H1 (cell line): ENCODE results near the gene KCNQ1OT1. TPM values are rescaled to one million over a fixed set of nuclear protein-coding genes. Genes with fewer than 3 reads are reported as not detected.

ENCODE experiments used
- CTCF ChIA-PET: fragments of 300-600 bp; sonication (Branson Sonifier 250); formaldehyde crosslinking; loops from one replicate; lab custom pipeline; 2021; ENCODE audit not compliant: partially characterized antibody; lab: Charles Lee
- POLR2A ChIA-PET: fragments of 300-600 bp; sonication (Branson Sonifier 250); formaldehyde crosslinking; loops from one replicate; lab custom pipeline; 2021; ENCODE audit warnings: inconsistent platforms; ENCODE audit not compliant: partially characterized antibody; lab: Charles Lee
- DNase-seq, 2 experiments: peaks; one replicate each; pipeline versions ENCODE4 v3.0.0 to v3.0.0-alpha.2; 2010 to 2022; ENCODE audit warnings: low spot score in 2 of 2, low read depth in 1 of 2, mixed read lengths in 1 of 2
- FAIRE-seq: peaks from 2 replicates; lab custom pipeline; 2011; peaks lifted over from hg19 to GRCh38; lab: Jason Lieb, UNC
- H2AFZ ChIP-seq: 2 replicates; pipeline ENCODE4 v1.8.1; 2012; ENCODE audit warnings: low read length, inconsistent platforms
- H2AK5ac ChIP-seq: 2 replicates; pipeline ENCODE4 v1.6.1; 2013; ENCODE audit warnings: low read depth, low read length
- H2BK120ac ChIP-seq: replicated peaks from 2 replicates; pipeline ENCODE3; 2013; ENCODE audit warnings: low read depth, low read length, inconsistent platforms
- H2BK12ac ChIP-seq: 2 replicates; pipeline ENCODE4 v1.6.1; 2013; ENCODE audit warnings: low read depth, low read length
- H2BK15ac ChIP-seq: 2 replicates; pipeline ENCODE4 v1.6.1; 2013; ENCODE audit warnings: low read length
- H2BK20ac ChIP-seq: 2 replicates; pipeline ENCODE4 v1.6.1; 2013; ENCODE audit warnings: low read length
- H2BK5ac ChIP-seq: 2 replicates; pipeline ENCODE4 v1.6.1; 2013; ENCODE audit warnings: low read depth, low read length
- H3K14ac ChIP-seq: 2 replicates; pipeline ENCODE4 v1.6.1; 2013; ENCODE audit warnings: inconsistent platforms; ENCODE audit not compliant: insufficient read length
- H3K18ac ChIP-seq: 2 replicates; pipeline ENCODE4 v1.6.1; 2013; ENCODE audit warnings: low read length; ENCODE audit errors: extremely low read depth
- H3K23ac ChIP-seq: 2 replicates; pipeline ENCODE4 v1.6.1; 2013; ENCODE audit warnings: inconsistent platforms; ENCODE audit not compliant: insufficient read length
- H3K23me2 ChIP-seq: 2 replicates; pipeline ENCODE4 v1.6.1; 2013; ENCODE audit warnings: low read depth, low read length
- H3K27ac ChIP-seq: 2 replicates; pipeline ENCODE4 v1.6.1; 2011; ENCODE audit warnings: low read depth, low read length, inconsistent platforms
- H3K27me3 ChIP-seq, 4 experiments: replicated peaks in 1 of 4; 1 replicate in 1 of 4; 2 replicates in 3 of 4; pipeline versions ENCODE4 v1.6.1 to v1.8.1; 2011 to 2013; ENCODE audit warnings: low read length in 3 of 4, mild to moderate bottlenecking in 3 of 4, inconsistent platforms in 2 of 4, mixed read lengths in 2 of 4, moderate library complexity in 1 of 4; ENCODE audit not compliant: control insufficient read depth in 3 of 4, insufficient read depth in 3 of 4; ENCODE audit errors: extremely low read depth in 1 of 4
- H3K36me3 ChIP-seq, 4 experiments: 2 replicates each; pipeline versions ENCODE4 v1.6.1 to v1.8.1; 2011 to 2013; ENCODE audit warnings: mild to moderate bottlenecking in 4 of 4, low read length in 3 of 4, moderate library complexity in 2 of 4, control low read depth in 1 of 4, inconsistent platforms in 1 of 4; ENCODE audit not compliant: insufficient read depth in 4 of 4, control insufficient read depth in 2 of 4
- H3K4ac ChIP-seq: replicated peaks from 2 replicates; pipeline ENCODE3; 2013; ENCODE audit warnings: low read length, low read depth, mixed read lengths, inconsistent platforms; ENCODE audit not compliant: insufficient read length
- H3K4me1 ChIP-seq, 4 experiments: replicated peaks in 1 of 4; 1 replicate in 1 of 4; 2 replicates in 3 of 4; pipeline versions ENCODE4 v1.6.1 to v1.8.1; 2011 to 2013; ENCODE audit warnings: low read length in 3 of 4, inconsistent platforms in 2 of 4, mixed read lengths in 1 of 4; ENCODE audit not compliant: insufficient read depth in 4 of 4, control insufficient read depth in 3 of 4
- H3K4me2 ChIP-seq, 2 experiments: 2 replicates each; pipeline versions ENCODE4 v1.6.1 to v1.8.1; 2011 to 2013; ENCODE audit warnings: low read depth in 2 of 2, low read length in 2 of 2, control low read depth in 1 of 2, inconsistent platforms in 1 of 2, mild to moderate bottlenecking in 1 of 2; ENCODE audit not compliant: insufficient read depth in 1 of 2
- H3K4me3 ChIP-seq, 4 experiments: fragments of 200-600, 300-600 bp in 1 of 4; sonication (generic), shearing (Covaris generic), sonication (Bioruptor Twin) in 1 of 4; 2 replicates each; pipeline versions ENCODE4 v1.5.1 to v1.8.1; 2011 to 2016; ENCODE audit warnings: low read length in 4 of 4, low read depth in 3 of 4, control low read depth in 2 of 4, inconsistent platforms in 2 of 4, mild to moderate bottlenecking in 2 of 4, mixed read lengths in 1 of 4, moderate library complexity in 1 of 4; ENCODE audit not compliant: insufficient read depth in 2 of 4; ENCODE audit errors: extremely low read depth in 1 of 4
- H3K56ac ChIP-seq: replicated peaks from 2 replicates; pipeline ENCODE3; 2013; ENCODE audit warnings: low read depth, mild to moderate bottlenecking, mixed read lengths, low read length, inconsistent platforms; ENCODE audit not compliant: insufficient read length
- H3K79me1 ChIP-seq: 2 replicates; pipeline ENCODE4 v1.6.1; 2013; ENCODE audit warnings: low read depth, low read length, control low read depth
- H3K79me2 ChIP-seq, 2 experiments: 2 replicates each; pipeline versions ENCODE4 v1.6.1 to v1.8.1; 2012 to 2013; ENCODE audit warnings: low read length in 2 of 2, mild to moderate bottlenecking in 2 of 2, inconsistent platforms in 1 of 2; ENCODE audit not compliant: insufficient read depth in 2 of 2, control insufficient read depth in 1 of 2
- H3K9ac ChIP-seq, 4 experiments: replicated peaks in 1 of 4; 1 replicate in 1 of 4; 2 replicates in 3 of 4; pipeline versions ENCODE4 v1.6.1 to v1.8.1; 2011 to 2013; ENCODE audit warnings: low read depth in 3 of 4, low read length in 3 of 4, control low read depth in 2 of 4, mild to moderate bottlenecking in 2 of 4, moderate library complexity in 2 of 4, inconsistent platforms in 1 of 4; ENCODE audit errors: extremely low read depth in 1 of 4
- H3K9me3 ChIP-seq, 2 experiments: 2 replicates each; pipeline versions ENCODE4 v1.6.1 to v1.8.1; 2012 to 2013; ENCODE audit warnings: mild to moderate bottlenecking in 2 of 2, moderate library complexity in 2 of 2, control low read depth in 1 of 2, inconsistent platforms in 1 of 2, low read depth in 1 of 2, low read length in 1 of 2, mixed read lengths in 1 of 2; ENCODE audit not compliant: insufficient read depth in 2 of 2
- H4K20me1 ChIP-seq, 2 experiments: replicated peaks in 1 of 2; 2 replicates each; pipeline versions ENCODE3 to v1.8.1; 2011 to 2013; ENCODE audit warnings: inconsistent platforms in 2 of 2, low read length in 2 of 2, mild to moderate bottlenecking in 1 of 2; ENCODE audit not compliant: insufficient read depth in 2 of 2, control insufficient read depth in 1 of 2
- H4K5ac ChIP-seq: 2 replicates; pipeline ENCODE4 v1.6.1; 2013; ENCODE audit warnings: low read length, low read depth, mixed read lengths, inconsistent platforms; ENCODE audit not compliant: insufficient read length
- H4K8ac ChIP-seq: 2 replicates; pipeline ENCODE4 v1.8.0; 2013; ENCODE audit warnings: mild to moderate bottlenecking, moderate library complexity, low read length, inconsistent platforms; ENCODE audit not compliant: insufficient read depth; ENCODE audit errors: extremely low read depth
- H4K91ac ChIP-seq: replicated peaks from 2 replicates; pipeline ENCODE3; 2013; ENCODE audit warnings: low read length, mixed read lengths, inconsistent platforms; ENCODE audit not compliant: insufficient read length
- ATF2 ChIP-seq: IDR thresholded peaks from 2 replicates; pipeline ENCODE4 v1.6.1; 2012; ENCODE audit warnings: low read length, inconsistent platforms
- CBX8 ChIP-seq: fragments of 300-800, 300-1000 bp; sonication (generic); IDR thresholded peaks from 2 replicates; pipeline ENCODE4 v1.7.1; 2016; ENCODE audit warnings: low read depth, low read length, borderline replicate concordance
- GABPA ChIP-seq: IDR thresholded peaks from 2 replicates; pipeline ENCODE4 v1.6.1; 2011; ENCODE audit warnings: mild to moderate bottlenecking, low read length, moderate library complexity, borderline replicate concordance; ENCODE audit not compliant: insufficient read depth
- KDM1A ChIP-seq: fragments of 200-600, 300-600 bp; sonication (generic); IDR thresholded peaks from 2 replicates; pipeline ENCODE4 v1.7.1; 2016; ENCODE audit warnings: mild to moderate bottlenecking, low read length, borderline replicate concordance
- RXRA ChIP-seq: IDR thresholded peaks from 2 replicates; pipeline ENCODE4 v1.6.1; 2011; ENCODE audit warnings: low read depth, mild to moderate bottlenecking, low read length, moderate library complexity; ENCODE audit not compliant: insufficient read depth
- SRF ChIP-seq: IDR thresholded peaks from 2 replicates; pipeline ENCODE4 v1.6.1; 2011; ENCODE audit warnings: mild to moderate bottlenecking, low read depth, low read length, moderate library complexity
- SUZ12 ChIP-seq: fragments of 200-600 bp; sonication (generic); IDR thresholded peaks from 2 replicates; pipeline ENCODE4 v1.6.1; 2012; ENCODE audit warnings: mild to moderate bottlenecking, inconsistent platforms, low read length, moderate library complexity, mixed read lengths
- TEAD4 ChIP-seq: IDR thresholded peaks from 2 replicates; pipeline ENCODE4 v1.6.1; 2012; ENCODE audit warnings: low read depth, low read length, inconsistent platforms, mixed read lengths
- WGBS, 2 experiments: shearing (Covaris generic) in 1 of 2; methylation state at CpG; one replicate each; pipeline versions ENCODE4 v1.1.6 to v1.1.7; 2013 to 2015; ENCODE audit warnings: low lambda C conversion rate in 2 of 2, mixed read lengths in 2 of 2, inconsistent platforms in 1 of 2, low coverage in 1 of 2, missing lambda C conversion rate in 1 of 2; ENCODE audit not compliant: insufficient replicate concordance in 2 of 2, insufficient coverage in 1 of 2, insufficient read length in 1 of 2; ENCODE audit errors: extremely low coverage in 1 of 2, missing lambda C conversion rate in 1 of 2; 5-methylcytosine and 5-hydroxymethylcytosine counted together
- polyA plus RNA-seq, 7 experiments: library from polyadenylated mRNA; depleted of rRNA in 3 of 7; stranded (reverse) in 5 of 7; unstranded in 2 of 7; fragments of >200 nt in 5 of 7; fragments of 200-250 nt in 2 of 7; gene quantifications; 1 replicate in 5 of 7; 2 replicates in 1 of 7; 4 replicates in 1 of 7; pipeline versions ENCODE4 v1.2.1 to v1.2.3, GENCODE V29; 2011 to 2013; ENCODE audit warnings: missing spikeins in 2 of 7, mixed read lengths in 2 of 7
- total RNA-seq: library from RNA; stranded (reverse); fragmentation: NEBNext Ultra II Directional; extraction: Animal tissue kit (Norgen Biotek cat#: 25700); gene quantifications from 2 replicates; pipeline ENCODE4 v1.2.1, GENCODE V29; 2021

KCNQ1OT1 gene
- total and polyA plus RNA-seq, 2 of the 8 experiments (the other 6 are each of a cell fraction or from before 2014, with no cell fraction given), result 0.21 to 1.2 TPM

DNA sequence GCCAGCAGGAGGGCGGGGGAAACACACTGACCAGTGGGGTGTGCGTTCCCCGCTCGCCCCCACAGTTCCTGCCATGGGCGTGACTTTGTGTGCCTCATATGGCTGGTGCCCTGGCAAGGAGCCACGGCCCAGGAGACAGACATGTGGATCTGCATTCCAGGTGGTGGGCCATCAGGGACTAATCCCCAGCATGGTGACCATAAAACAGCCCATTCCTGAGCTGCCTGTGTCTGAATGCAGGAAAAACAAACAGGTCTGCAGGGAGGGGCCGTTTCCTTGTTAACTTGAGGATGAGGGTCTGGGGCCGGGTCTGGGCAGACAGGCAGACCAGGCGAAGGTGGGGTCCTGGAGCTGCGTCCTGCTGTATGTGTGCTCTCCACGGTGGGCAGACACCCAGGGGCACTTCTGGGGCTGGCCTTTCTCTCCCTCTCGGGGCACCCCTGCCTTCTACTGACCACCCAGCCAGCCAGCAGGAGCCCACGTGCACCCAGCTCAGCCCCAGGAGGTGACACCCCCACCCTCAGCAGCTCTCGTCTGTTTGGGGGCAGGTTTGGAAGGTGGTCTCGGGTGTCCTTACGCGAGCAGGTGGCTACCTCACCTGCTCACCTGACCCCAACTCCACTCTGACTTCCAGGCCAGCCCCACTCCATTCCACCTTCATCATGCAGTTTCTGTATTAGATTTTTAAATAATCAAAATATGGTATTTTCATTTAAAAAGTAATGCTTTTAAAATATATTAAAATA, 120.3 kb downstream of the KCNQ1OT1 start:
- H3K23ac ChIP-seq, result no peak overlapping the region
- H2BK20ac ChIP-seq, result no peak overlapping the region
- no peak overlapping the region for H3K4me2 ChIP-seq
- WGBS, 2 experiments, result 90% methylated on average over 15 of the region's 17 CpGs; no CpG with 5 or more reads in 1 of the 2 experiments
- no peaks in the 10 kb centered on the region for H3K79me2 ChIP-seq
- H3K79me1 ChIP-seq, result no peaks in the 10 kb centered on the region
- H2BK15ac ChIP-seq, result no peak overlapping the region
- ChIA-PET CTCF (interaction anchor here (0.6 to 1.8 kb wide), 5 partner anchors 10 to 507 kb away, joined by 3 to 8 read pairs (median 3); partner anchors contain the start of gene CDKN1C), POLR2A (no interaction called here)
- peaks cover 5% of the 10 kb centered on the region for H3K23me2 ChIP-seq
- no peak overlapping the region for H4K8ac ChIP-seq
- no peak overlapping the region for H3K18ac ChIP-seq
- H4K91ac ChIP-seq, result no peak overlapping the region
- TF ChIP-seq GABPA, result no peak
- no peak for TF ChIP-seq RXRA
- no peak for TF ChIP-seq ATF2
- no peak for TF ChIP-seq SRF
- TF ChIP-seq SUZ12, result no peak
- no peak for TF ChIP-seq CBX8
- no peak for TF ChIP-seq TEAD4
- TF ChIP-seq KDM1A, result no peak
- no peak overlapping the region for H2BK5ac ChIP-seq
- peaks cover 5 to 66% (median 40%) of the 10 kb centered on the region in 4 experiments for H3K27me3 ChIP-seq
- DNase-seq (no peak), FAIRE-seq (no peak)
- no peaks in the 10 kb centered on the region for H3K9me3 ChIP-seq
- no peak overlapping the region for H3K4me3 ChIP-seq
- no peak overlapping the region; the same call in 1 of the 2 replicates for H3K27ac ChIP-seq
- no peak overlapping the region for H4K5ac ChIP-seq
- H2BK12ac ChIP-seq, result no peak overlapping the region
- H2AK5ac ChIP-seq, result no peak overlapping the region
- H2BK120ac ChIP-seq, result no peak overlapping the region
- no peak overlapping the region for H2AFZ ChIP-seq
- no peaks in the 10 kb centered on the region for H3K36me3 ChIP-seq
- H3K4ac ChIP-seq, result no peak overlapping the region
- peaks cover 3 to 9% of the 10 kb centered on the region in 2 experiments for H4K20me1 ChIP-seq
- no peak overlapping the region for H3K14ac ChIP-seq
- H3K4me1 ChIP-seq, result peaks cover 0 to 5% (median 0%) of the 10 kb centered on the region in 4 experiments; a peak in 4 of 7 replicates
- H3K9ac ChIP-seq, result no peak overlapping the region
- no peak overlapping the region for H3K56ac ChIP-seq
